GM10847 (cell line): ENCODE data around the gene BFSP2.

Experiments used
- POLR2A ChIP-seq: IDR thresholded peaks from 2 replicates; pipeline ENCODE4 v1.6.1; 2011; ENCODE audit not compliant: insufficient read length; ENCODE audit errors: extremely low read depth

Gene BFSP2

DNA sequence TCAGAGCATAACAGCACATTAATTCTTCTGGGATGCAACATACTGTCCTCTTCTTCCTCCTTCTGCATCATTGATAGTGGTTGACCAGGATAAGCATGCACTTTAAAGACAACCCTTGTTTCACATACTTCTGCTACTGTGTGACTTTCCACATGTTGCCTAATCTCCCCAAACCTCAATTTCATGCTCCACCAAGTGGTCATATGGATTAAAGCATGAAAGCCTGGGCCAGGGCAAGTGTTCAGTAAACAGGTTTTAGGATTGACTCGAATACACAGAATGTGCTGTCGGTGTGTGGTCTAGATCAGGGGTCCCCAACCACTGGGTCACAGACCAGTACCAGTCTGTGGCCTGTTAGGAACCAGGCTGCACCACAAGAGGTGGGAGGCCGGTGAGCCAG lies 22.5 kb upstream of the BFSP2 start:
- TF ChIP-seq POLR2A = no peak

DNA sequence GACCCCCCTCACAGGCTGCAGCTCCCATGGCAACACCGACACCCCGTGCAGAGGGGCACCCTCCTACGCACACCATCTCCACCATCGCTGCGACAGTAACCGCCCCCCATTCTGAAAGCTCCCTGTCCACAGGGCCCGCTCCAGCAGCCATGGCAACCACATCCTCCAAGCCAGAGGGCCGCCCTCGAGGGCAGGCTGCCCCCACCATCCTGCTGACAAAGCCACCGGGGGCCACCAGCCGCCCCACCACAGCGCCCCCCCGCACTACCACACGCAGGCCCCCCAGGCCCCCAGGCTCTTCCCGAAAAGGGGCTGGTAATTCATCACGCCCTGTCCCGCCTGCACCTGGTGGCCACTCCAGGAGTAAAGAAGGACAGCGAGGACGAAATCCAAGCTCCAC lies 19.9 kb upstream of the BFSP2 start:
- TF ChIP-seq POLR2A = no peak

DNA sequence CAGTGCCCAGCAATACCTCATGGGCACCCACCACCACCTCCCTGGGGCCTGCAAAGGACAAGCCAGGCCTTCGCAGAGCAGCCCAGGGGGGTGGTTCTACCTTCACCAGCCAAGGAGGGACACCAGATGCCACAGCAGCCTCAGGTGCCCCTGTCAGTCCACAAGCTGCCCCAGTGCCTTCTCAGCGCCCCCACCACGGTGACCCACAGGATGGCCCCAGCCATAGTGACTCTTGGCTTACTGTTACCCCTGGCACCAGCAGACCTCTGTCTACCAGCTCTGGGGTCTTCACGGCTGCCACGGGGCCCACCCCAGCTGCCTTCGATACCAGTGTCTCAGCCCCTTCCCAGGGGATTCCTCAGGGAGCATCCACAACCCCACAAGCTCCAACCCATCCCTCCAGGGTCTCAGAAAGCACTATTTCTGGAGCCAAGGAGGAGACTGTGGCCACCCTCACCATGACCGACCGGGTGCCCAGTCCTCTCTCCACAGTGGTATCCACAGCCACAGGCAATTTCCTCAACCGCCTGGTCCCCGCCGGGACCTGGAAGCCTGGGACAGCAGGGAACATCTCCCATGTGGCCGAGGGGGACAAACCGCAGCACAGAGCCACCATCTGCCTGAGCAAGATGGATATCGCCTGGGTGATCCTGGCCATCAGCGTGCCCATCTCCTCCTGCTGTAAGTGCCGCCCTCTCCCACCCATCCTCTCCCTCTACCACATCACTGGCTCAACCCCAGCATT lies 19.2 kb upstream of the BFSP2 start:
- no peak for TF ChIP-seq POLR2A

DNA sequence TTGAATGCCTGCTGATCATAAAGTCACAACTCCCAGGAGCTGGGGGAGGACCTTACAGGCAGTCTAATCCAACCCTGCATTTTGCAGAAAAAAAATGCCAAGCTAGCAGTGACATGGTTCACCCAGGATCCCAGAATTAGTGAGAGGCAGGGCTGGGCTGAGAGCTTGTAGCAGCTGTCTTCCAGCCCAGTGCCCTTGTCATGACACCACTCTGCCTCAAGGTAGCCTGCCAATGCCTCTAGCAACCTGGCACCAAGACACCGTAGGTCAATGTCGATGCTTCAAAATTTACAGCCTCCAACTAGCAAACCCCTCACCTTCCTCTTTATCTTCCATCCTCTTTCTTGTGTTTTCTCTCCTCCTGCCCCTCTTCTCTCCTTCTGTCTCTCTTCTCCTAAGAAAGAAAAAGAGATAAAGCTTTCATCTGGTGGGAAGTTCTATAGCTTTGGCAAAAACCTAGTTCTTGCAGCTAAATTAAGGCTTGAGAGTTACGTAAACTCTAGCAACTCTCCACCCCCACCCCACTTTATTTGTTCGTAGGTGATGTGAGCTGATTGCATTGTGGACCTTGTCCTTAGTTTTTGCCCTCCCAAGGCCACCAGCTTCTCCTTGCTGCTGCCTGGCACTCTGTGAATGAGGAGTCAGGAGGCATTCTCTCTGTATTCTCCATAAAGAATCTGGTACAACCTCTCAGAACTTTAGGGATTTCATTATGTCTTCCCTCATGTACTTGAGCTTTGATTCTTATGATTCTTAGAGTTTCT lies 18.3 kb upstream of the BFSP2 start:
- no peak for TF ChIP-seq POLR2A

DNA sequence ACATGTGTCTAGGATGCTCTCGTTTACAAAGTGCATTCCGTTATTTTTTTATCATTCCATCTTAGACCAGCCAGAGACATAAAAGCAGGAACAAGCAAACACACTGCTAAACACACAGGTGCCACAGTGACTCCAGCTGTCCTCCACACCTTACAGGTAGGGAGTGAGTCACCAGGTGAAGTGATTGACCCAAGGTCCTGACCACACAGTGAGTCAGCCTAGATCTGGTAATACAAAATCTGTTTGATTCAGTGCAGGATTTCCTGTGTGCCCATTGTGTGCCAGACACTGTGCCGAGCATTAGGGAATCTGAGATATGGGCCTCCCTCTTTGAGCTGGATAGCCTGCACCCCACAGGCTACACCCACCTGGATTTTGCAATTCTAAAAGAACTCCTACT lies 16.7 kb upstream of the BFSP2 start:
- TF ChIP-seq POLR2A = no peak

DNA sequence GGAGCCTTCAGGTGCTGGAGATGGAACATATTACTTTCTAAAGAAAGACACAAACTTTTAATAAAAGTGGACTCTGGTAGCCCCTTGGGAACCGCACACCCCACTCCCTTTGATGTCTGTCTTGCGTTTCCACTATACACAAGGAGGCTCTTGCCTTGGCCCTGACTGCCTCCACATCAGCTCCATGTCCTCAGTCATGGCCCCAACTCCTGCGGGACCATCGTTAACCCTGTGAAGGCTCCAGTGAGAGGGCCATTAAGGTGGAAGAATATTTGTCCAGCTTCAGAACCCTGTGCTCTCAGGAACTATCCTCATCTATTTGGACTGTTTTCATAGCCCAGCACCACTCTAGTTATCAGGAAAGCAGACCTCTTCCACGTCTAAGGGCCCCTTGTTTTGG lies 16.1 kb upstream of the BFSP2 start:
- TF ChIP-seq POLR2A = no peak

DNA sequence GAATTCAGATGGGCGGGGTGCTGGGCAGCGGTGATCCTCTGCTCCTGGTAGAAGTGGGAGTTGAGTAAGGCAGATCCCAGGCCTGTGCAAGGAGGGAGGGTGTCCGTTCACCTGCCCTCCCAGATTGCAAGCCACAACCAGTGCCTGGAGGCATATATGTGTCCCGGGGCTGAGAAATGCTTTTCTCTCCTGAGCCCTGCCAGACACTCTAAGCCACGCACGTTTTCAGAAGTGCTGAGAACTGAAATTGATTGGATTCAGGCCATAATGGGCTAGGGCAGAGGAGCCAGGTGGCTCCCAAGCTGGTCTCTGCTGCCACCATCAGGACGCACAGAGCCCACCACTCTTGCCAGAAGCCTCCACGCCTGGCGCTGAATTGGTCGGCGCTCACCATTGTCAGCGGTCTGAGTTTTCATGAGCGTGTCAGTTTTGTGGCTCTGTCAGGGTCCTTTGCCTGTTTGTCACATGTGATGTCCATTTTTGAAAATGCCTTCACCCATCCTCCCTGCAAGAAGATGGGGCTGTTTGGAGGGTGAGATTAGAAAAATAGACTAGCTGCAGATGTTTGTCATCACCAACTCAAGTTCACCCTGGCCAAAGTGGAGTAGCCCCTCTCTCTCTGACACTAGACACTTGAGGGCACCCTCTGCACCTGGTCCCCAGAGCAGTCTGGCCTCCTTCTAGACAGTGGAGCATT lies 15.4 kb upstream of the BFSP2 start:
- no peak for TF ChIP-seq POLR2A

DNA sequence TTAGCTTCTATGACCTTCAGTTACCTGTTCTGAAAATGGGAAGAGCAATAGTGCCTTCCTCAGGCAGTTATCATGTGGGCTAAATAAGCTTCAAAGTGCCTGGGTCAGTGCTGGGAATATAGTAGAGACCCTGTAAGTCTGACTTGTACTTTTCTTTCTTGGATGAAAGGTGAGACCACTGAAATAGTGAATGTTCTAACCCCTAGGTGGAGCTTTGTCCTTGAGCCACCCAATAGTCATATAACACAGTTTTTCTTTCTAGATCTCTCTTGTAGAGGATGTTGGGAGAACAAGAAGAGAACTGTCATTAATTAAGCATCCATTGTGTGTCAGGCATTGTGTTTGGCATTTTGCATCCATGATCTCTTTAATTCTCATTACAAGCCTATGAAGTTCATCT lies 13.0 kb upstream of the BFSP2 start:
- no peak for TF ChIP-seq POLR2A

DNA sequence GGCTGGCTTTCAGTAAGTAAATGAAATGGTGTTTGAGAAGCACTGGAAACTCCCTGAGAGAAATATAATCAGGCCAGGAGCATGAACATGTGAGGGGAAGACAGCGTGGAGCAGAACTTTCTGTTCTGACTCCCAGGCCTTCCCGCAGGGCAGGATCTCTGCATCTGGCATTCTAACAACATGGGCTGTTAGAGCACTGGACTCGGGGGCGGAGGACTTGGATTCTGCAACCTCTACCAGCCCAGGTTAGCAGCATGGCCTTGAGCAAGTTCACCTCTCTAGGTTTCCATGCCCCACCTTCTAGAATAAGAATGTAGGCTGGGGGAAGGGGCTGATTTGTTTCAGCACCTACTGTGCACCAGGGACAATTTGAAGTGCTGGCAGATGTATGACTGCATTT lies 12.5 kb upstream of the BFSP2 start:
- TF ChIP-seq POLR2A = no peak

DNA sequence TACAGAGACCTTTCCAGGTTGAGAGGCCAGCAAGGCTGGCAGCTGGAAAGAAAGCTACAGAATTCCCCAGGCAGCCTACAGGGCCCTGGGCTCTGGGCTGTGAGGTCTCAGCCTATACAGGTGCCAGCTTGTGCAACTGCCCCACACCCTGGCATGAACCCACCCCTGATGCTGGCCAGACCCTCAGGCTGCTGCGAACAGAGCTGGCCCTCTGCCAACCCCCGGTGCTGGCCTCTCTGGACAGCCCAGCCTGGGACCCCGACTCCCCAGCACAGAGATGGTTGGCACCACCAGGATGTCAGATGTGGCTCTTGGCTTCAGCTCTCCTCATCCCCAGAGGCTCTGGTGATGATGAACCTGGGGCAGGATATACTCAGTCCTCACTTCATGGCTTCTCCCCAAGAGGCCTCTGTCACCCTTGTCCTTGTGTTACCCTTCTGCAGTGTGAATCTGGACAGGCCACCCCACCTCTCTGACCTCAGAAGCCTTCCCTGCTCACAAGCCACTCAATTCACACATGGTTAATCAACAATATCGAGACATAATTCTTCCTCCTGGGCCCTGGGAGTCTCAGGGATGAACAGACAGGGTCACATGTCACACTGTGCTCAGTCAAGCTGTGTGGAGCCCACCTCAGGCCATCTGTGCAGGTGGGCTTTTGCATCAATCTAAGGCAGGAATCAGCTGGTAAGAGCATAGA lies 11.0 kb upstream of the BFSP2 start:
- no peak for TF ChIP-seq POLR2A

DNA sequence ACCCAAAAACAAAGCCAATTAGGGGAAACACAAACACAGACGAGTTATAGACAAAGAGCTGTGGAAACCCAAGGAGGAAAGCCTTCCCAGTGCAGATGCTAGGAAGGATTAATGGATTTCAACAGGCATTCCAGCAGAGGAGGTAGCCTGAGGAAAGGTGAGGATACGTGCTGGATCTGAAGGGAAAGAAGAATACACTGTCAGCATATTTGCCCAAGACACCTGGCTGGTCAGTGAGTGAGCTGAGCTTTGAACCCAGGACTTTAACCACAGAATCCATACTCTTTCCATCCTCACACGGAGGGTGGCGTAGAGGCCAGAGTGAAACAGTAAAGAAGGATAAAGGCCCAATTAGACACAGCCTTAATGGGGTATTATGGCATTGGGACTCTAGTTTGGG lies 9.1 kb upstream of the BFSP2 start:
- TF ChIP-seq POLR2A = no peak

DNA sequence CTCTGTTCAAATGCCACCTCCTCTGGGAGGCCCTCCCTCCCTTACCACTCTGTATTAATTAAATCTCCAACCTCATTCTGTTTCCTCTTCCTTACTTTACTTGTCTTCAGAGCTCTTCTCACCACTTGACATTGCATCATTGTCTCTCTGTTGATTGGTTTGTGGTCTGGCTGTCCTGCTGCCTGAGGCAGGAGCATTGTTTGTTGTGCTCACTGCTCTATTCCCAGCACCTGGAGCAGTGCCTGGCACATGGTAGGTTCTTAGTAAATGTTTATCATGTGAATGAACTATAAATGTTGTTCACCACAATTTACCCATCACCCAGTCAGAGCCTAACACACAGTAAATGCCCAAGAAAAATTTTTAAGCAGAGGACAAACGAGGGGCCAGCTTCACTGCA lies 6.7 kb upstream of the BFSP2 start:
- TF ChIP-seq POLR2A = no peak

DNA sequence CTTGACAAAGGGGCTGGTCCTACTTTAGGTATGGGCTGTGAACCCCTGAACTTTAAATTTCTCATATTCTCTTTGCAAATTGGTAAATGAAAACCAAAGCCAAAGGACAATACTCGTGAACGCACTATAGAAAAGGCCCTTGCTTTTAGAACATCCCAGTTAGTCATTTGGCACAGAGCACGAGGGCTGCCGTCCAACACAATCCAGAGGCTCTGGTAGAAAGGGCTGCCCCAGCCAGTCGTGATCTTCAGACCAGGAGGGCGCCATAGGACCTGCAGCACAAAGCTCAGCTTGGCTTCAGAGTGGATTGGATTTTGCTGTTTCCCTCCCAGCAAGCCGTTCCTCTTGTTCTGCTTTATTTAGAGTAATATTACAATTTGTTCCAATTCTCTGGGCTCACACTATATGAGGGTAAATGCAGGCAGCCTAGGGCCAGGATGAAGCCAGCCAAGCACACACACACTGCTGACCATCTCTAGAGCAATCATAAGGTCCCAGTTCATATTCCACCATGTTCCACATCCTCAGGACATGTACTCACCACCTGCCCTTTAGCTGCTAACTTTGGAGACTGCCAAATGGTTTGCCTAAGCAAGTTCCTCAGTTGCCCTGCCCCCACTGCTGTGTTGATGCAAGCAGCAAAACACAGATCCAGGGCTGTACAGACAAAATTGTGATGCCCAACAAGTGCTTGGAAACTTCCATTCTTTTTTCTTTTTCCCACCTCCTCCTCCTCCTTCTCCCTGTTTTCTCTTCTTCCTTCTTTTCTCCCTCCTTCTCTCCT lies 6.0 kb upstream of the BFSP2 start:
- no peak for TF ChIP-seq POLR2A

DNA sequence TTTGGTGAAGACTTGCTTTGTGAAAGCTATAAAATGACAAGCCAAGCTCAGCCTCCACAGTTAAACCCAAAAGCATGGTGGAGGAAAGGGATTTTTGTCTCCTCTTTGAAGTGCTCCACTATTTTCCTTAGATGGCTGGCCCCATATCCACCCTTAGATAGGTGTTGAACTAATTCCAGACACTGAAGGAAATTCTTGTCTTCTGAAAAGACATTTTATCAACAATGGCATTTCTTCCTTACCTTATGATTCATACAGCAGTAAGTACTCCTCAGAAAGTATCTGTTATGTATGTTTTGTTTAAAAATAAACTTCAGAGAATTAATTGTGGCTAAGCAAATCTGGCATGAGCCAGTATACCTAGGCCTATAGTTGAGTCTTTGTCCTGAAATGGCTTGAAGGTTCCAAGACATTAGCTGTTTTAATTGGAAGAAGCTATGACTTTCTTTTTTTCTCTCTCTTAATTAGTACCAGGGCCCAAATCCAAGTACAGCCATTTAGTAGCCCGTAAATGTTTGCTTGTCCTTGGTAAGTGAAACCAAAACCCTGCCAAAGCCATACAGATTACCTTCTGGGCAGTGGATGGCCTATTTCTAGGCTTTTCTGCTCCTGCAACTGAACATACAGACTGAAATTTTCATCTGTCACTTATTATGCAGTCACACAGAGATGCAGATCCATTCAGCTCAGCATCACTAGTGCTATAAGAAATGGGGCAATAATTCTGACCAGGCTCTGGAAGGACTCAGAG lies 5.1 kb upstream of the BFSP2 start:
- no peak for TF ChIP-seq POLR2A

DNA sequence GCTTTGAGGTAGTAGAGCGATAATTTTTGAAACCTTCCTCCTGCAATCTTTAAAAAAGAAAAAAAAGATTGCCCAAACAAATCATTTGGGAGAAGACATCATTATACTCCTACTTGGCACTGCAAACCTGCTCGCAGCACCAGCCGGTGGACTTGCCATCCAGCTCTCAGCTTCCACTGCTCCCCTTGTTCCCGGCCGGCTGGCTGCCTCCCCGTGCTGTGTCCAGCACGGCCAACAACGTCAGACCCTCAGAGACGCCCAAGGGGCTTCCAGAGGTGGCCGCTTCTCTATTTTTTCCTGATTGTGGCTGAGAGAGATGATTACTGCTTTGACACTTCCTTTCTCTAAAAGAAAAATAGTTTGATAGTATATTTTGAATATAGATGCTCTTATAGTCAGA lies 3.0 kb upstream of the BFSP2 start:
- TF ChIP-seq POLR2A = no peak
